Nephron (organoid): Measurements from ENCODE around the gene DHRSX.
"Not testable (repeated sequence)": the region's sequence is repeated elsewhere in the genome, so short reads cannot be mapped to it uniquely, and the experiment has no call there.

ENCODE experiments used
- H3K27ac Mint-ChIP-seq, 3 experiments: 2 replicates each; pipeline ENCODE4 v1.8.0; 2020; ENCODE audit warnings: mixed read lengths in 3 of 3, mild to moderate bottlenecking in 2 of 3, moderate library complexity in 1 of 3
- H3K27me3 Mint-ChIP-seq: 2 replicates; pipeline ENCODE4 v1.8.0; 2021; ENCODE audit warnings: low read depth, mild to moderate bottlenecking, moderate library complexity, mixed read lengths
- H3K36me3 Mint-ChIP-seq: 2 replicates; pipeline ENCODE4 v1.8.0; 2020; ENCODE audit warnings: low read depth, mixed read lengths
- H3K4me1 Mint-ChIP-seq: 2 replicates; pipeline ENCODE4 v1.8.0; 2020; ENCODE audit warnings: mixed read lengths
- H3K4me3 Mint-ChIP-seq, 3 experiments: 2 replicates each; pipeline ENCODE4 v1.8.0; 2020; ENCODE audit warnings: mild to moderate bottlenecking in 3 of 3, mixed read lengths in 3 of 3, moderate library complexity in 2 of 3
- H3K9me3 Mint-ChIP-seq: 2 replicates; pipeline ENCODE4 v1.8.0; 2020; ENCODE audit warnings: mixed read lengths
- TF ChIP-seq, protein P1 (sequence below), 3 experiments: fragments of 200-600 bp; sonication (generic); IDR thresholded peaks; one replicate each; pipeline ENCODE4 v1.5.0; 2021; ENCODE audit warnings: antibody characterized with exemption in 3 of 3; ENCODE audit not compliant: unreplicated experiment in 3 of 3

The DHRSX gene

DNA sequence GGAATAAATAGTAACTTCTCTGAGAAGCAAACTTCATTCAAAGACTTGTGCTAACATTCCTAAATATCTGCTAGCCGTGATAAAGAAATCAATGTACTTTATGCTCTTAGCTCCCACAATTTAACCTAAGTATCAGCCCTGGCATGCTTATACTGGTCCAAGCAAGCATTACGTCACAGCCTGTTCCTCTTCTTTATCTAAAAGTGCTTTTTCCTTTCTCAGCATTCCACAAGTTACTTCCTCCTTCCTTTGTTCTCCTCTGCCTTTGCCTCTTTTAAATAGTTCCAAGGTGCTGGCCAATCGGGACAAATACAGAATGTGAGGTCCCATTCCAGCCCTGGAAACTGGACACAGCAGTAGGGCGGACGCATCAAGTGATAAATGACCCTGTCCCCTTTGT lies 249.6 kb downstream of the DHRSX start:
- H3K4me1 Mint-ChIP-seq, result peaks cover 7% of the 10 kb centered on the region
- no peak overlapping the region for H3K27ac Mint-ChIP-seq
- no peak overlapping the region for H3K4me3 Mint-ChIP-seq
- TF ChIP-seq, protein P1, sequence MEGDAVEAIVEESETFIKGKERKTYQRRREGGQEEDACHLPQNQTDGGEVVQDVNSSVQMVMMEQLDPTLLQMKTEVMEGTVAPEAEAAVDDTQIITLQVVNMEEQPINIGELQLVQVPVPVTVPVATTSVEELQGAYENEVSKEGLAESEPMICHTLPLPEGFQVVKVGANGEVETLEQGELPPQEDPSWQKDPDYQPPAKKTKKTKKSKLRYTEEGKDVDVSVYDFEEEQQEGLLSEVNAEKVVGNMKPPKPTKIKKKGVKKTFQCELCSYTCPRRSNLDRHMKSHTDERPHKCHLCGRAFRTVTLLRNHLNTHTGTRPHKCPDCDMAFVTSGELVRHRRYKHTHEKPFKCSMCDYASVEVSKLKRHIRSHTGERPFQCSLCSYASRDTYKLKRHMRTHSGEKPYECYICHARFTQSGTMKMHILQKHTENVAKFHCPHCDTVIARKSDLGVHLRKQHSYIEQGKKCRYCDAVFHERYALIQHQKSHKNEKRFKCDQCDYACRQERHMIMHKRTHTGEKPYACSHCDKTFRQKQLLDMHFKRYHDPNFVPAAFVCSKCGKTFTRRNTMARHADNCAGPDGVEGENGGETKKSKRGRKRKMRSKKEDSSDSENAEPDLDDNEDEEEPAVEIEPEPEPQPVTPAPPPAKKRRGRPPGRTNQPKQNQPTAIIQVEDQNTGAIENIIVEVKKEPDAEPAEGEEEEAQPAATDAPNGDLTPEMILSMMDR (IDR thresholded peaks at IDR 0.05; ENCODE audit: unreplicated experiment in 3 of 3), result no peak
- H3K9me3 Mint-ChIP-seq, result peaks cover 5% of the 10 kb centered on the region
- H3K36me3 Mint-ChIP-seq, result peaks cover 32% of the 10 kb centered on the region
- H3K27me3 Mint-ChIP-seq, result no peaks in the 10 kb centered on the region

DNA sequence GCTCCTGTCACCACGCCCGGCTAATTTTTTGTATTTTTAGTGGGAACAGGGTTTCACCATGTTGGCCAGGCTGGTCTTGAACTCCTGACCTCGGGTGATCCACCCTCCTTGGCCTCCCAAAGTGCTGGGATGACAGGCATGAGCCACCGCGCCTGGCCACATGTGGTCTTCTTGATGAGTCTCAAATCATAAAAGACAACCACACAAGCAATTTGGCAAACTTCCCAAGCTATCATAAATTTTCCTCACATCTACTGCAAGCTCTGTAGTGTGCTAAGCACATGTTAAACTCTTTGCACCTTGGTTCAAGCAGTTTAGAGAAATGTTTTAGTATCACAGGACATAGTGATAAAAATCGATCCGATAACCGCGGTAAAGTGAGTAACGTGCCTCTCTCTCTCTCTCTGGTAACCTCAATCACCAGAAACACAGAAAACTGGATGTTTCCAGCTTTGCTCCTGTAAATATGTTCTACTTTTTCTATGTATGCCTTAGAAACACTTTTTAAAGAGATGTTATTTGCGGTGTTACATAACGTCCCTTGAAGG lies 256.8 kb downstream of the DHRSX start:
- Mint-ChIP-seq H3K4me3 (no peak overlapping the region), H3K27me3 (no peaks in the 10 kb centered on the region), H3K36me3 (peaks cover 41% of the 10 kb centered on the region), H3K9me3 (no peaks in the 10 kb centered on the region), H3K4me1 (peaks cover 5% of the 10 kb centered on the region), H3K27ac (peak overlapping the region in 1 of 3 experiments; percentile 5)
- TF ChIP-seq, protein P1 (IDR thresholded peaks at IDR 0.05; ENCODE audit: unreplicated experiment in 3 of 3), result no peak

DNA sequence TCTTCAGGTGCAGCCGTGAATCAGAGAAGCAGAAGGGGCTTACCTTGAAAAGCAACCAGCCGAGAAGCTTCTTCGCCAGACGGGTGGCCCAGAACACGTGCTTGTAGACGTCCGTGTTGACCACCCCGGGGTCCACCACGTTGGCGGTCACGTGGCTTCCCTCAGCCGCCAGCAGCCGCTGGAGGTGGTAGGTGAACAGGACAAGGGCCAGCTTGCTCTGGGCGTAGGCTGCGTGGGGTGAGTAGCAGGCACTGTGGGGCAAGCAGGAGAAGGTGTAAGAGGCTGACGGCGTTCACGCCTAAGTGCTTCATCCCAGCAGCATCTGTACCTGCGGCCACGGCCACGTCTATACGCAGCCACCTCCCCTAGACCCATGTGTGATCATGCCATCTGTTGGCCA lies 257.8 kb downstream of the DHRSX start:
- H3K4me3 Mint-ChIP-seq, result no peak overlapping the region
- H3K27me3 Mint-ChIP-seq, result no peaks in the 10 kb centered on the region
- TF ChIP-seq, protein P1 (IDR thresholded peaks at IDR 0.05; ENCODE audit: unreplicated experiment in 3 of 3), result no peak
- H3K9me3 Mint-ChIP-seq, result no peaks in the 10 kb centered on the region
- no peak overlapping the region for H3K27ac Mint-ChIP-seq
- peaks cover 36% of the 10 kb centered on the region for H3K36me3 Mint-ChIP-seq
- H3K4me1 Mint-ChIP-seq, result peaks cover 5% of the 10 kb centered on the region

DNA sequence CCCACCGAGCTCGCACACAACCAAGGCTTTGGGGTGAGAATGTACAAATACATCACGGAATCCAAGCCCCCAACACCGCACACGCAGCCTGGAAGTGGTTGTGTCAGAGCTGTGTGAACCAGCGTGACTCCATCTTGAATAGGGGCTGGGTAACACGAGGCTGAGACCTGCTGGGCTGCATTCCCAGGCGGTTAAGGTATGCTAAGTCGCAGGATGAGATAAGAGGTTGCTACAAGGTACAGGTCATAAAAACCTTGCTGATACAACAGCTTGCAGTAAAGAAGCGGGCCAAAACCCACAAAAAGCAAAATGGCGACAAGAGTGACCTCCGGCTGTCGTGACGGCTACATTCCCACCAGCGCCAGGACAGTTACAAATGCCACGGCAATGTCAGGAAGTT lies 258.4 kb downstream of the DHRSX start:
- Mint-ChIP-seq H3K27ac (peak overlapping the region in 1 of 3 experiments; percentile 20), H3K36me3 (peaks cover 36% of the 10 kb centered on the region), H3K27me3 (no peaks in the 10 kb centered on the region), H3K4me3 (no peak overlapping the region), H3K9me3 (no peaks in the 10 kb centered on the region), H3K4me1 (peaks cover 5% of the 10 kb centered on the region)
- TF ChIP-seq, protein P1 (IDR thresholded peaks at IDR 0.05; ENCODE audit: unreplicated experiment in 3 of 3), result no peak

DNA sequence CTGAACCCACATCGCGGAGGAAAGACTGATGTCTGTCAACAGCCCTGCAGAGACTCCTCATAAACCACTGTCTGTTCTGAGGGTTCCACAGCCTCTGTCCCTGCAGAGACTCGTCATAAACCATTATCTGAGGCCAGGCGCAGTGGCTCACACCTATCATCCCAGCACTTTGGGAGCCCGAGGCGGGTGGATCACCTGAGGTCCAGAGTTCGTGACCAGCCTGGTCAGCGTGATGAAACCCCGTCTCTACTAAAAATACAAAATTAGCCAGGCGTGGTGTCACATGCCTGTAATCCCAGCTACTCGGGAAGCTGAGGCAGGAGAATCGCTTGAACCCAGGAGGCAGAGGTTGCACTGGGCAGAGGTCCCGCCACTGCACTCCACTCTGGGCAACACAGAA lies 259.3 kb downstream of the DHRSX start:
- not testable (repeated sequence) for H3K9me3 Mint-ChIP-seq, H3K4me1 Mint-ChIP-seq, H3K27ac Mint-ChIP-seq, H3K27me3 Mint-ChIP-seq, H3K4me3 Mint-ChIP-seq
- H3K36me3 Mint-ChIP-seq, result peaks cover 36% of the 10 kb centered on the region

DNA sequence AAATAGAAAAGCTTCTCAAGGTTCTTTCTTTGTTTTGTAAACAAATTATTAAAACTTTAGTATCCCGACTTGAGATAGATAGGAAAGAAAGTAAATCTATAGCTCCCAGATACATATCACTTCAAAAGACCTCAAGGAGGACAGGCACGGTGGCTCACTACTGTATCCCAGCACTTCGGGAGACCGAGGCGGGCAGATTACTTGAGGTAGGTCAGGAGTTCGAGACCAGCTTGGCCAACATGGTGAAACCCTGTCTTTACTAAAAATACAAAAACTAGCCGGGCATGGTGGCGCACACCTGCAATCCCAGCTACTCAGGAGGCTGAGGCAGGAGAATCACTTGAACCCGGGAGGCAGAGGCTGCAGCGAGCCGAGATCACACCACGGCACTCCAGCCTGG lies 260.0 kb downstream of the DHRSX start:
- peaks cover 36% of the 10 kb centered on the region for H3K36me3 Mint-ChIP-seq
- not testable (repeated sequence) for H3K4me3 Mint-ChIP-seq, H3K9me3 Mint-ChIP-seq

DNA sequence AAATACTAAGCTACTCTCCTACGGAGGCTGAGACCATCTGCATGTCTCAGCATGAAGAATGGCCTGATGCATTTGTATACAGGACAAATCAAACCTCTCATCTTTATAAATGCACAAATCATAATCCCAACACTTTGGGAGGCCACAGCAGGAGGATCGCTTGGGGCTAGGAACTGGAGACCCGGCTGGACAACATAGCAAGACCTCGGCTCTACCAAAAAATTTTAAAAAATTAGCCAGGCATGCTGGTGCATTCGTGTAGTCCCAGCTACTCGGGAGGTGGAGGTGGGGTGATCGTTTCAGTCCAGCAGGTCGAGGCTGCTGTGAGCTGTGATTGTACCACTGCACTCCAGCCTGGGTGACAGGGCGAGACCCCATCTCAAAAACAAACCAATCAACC lies 262.8 kb downstream of the DHRSX start:
- H3K9me3 Mint-ChIP-seq, result no peaks in the 10 kb centered on the region
- H3K4me3 Mint-ChIP-seq, result no peak overlapping the region
- peaks cover 30% of the 10 kb centered on the region for H3K36me3 Mint-ChIP-seq
- no peaks in the 10 kb centered on the region for H3K27me3 Mint-ChIP-seq
- no peak overlapping the region for H3K27ac Mint-ChIP-seq
- peaks cover 14% of the 10 kb centered on the region for H3K4me1 Mint-ChIP-seq
- TF ChIP-seq, protein P1 (IDR thresholded peaks at IDR 0.05; ENCODE audit: unreplicated experiment in 3 of 3), result no peak

More for the DNA sequence above, 260.0 kb downstream of the DHRSX start:
- not testable (repeated sequence) for H3K27me3 Mint-ChIP-seq, H3K27ac Mint-ChIP-seq, H3K4me1 Mint-ChIP-seq
